DOHH2 (cell line): ENCODE measurements around the gene GALNTL6.

ENCODE experiments used
- CTCF ChIP-seq: fragments of 200-600 bp; sonication (generic); IDR thresholded peaks from one replicate; pipeline ENCODE4 v1.5.1; 2014; ENCODE audit warnings: antibody characterized with exemption, mild to moderate bottlenecking, low read depth, low read length; ENCODE audit not compliant: poor library complexity, severe bottlenecking
- EZH2phosphoT487 ChIP-seq: fragments of 200-600 bp; sonication (generic); IDR thresholded peaks from 2 replicates; pipeline ENCODE4 v1.6.1; 2017; ENCODE audit warnings: borderline replicate concordance, mild to moderate bottlenecking, antibody characterized with exemption, low read length, moderate library complexity, mixed read lengths

GRCh38 chr4:173046144-173046543 is 1232.9 kb downstream of the GALNTL6 start:
- no peak for TF ChIP-seq CTCF
- no peak for TF ChIP-seq EZH2phosphoT487
